ENCODE measurements around the gene LIMS2.

Gene LIMS2

DNA sequence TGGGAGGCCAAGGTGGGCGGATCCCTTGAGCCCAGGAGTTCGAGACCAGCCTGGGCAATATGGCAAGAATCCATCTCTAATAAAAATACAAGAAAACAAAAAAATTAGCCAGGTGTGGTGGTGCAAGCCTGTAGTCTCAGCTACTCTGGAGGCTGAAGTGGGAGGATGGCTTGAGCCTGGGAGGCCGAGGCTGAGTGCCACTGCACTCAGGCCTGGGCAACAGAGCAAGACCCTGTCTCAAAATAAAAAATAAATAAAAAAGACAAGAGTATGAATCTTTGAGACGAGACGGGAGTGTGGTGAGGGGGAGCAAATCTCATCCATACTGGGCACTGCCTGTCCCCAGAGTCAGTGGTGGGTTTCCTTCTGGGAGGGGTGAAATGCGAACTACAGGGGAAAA, 17.2 kb downstream of the LIMS2 start:
- no peak for DNase-seq (ENCODE audit: low read depth in 2 of 2)
- no peak for TF ChIP-seq CTCF (IDR thresholded peaks at IDR 0.05; ENCODE audit: low read depth, low read length)

GRCh38 chr2:127657232-127657595, 18.1 kb downstream of the LIMS2 start:
- no peak for TF ChIP-seq CTCF (IDR thresholded peaks at IDR 0.05; ENCODE audit: low read depth, low read length)
- DNase-seq (ENCODE audit: low read depth in 2 of 2) = no peak
- H3K4me3 ChIP-seq (replicated peaks in 1 of 2; ENCODE audit: low read depth in 2 of 2, low read length in 2 of 2) = no peak overlapping the region

More for the DNA sequence above, 17.2 kb downstream of the LIMS2 start:
- no peak overlapping the region for H3K4me3 ChIP-seq (replicated peaks in 1 of 2; ENCODE audit: low read depth in 2 of 2, low read length in 2 of 2)

- TF ChIP-seq CTCF (IDR thresholded peaks at IDR 0.05; ENCODE audit: low read depth, low read length) = no peak
- no peak for DNase-seq (ENCODE audit: low read depth in 2 of 2)
- H3K4me3 ChIP-seq (replicated peaks in 1 of 2; ENCODE audit: low read depth in 2 of 2, low read length in 2 of 2) = no peak overlapping the region
Measured at GRCh38 chr2:127656569-127657231, 18.6 kb downstream of the LIMS2 start.

GRCh38 chr2:127655209-127656073, 19.9 kb downstream of the LIMS2 start:
- no peak for TF ChIP-seq CTCF (IDR thresholded peaks at IDR 0.05; ENCODE audit: low read depth, low read length)
- DNase-seq (ENCODE audit: low read depth in 2 of 2) = no peak
- no peak overlapping the region for H3K4me3 ChIP-seq (replicated peaks in 1 of 2; ENCODE audit: low read depth in 2 of 2, low read length in 2 of 2)

GRCh38 chr2:127654838-127655175, 20.5 kb downstream of the LIMS2 start:
- no peak for TF ChIP-seq CTCF (IDR thresholded peaks at IDR 0.05; ENCODE audit: low read depth, low read length)
- H3K4me3 ChIP-seq (replicated peaks in 1 of 2; ENCODE audit: low read depth in 2 of 2, low read length in 2 of 2) = no peak overlapping the region
- no peak for DNase-seq (ENCODE audit: low read depth in 2 of 2)

- H3K4me3 ChIP-seq (replicated peaks in 1 of 2; ENCODE audit: low read depth in 2 of 2, low read length in 2 of 2) = no peak overlapping the region
- DNase-seq (ENCODE audit: low read depth in 2 of 2) = no peak
- TF ChIP-seq CTCF (IDR thresholded peaks at IDR 0.05; ENCODE audit: low read depth, low read length) = no peak
Measured at GRCh38 chr2:127654084-127654837, 21.1 kb downstream of the LIMS2 start.
